Mesenchymal stem cell (in vitro differentiated cells and primary cell): Measurements from ENCODE around the gene TBX3. TPM values are rescaled to one million over a fixed set of nuclear protein-coding genes. Genes with fewer than 3 reads are reported as not detected.

ENCODE experiments used
- DNase-seq: peaks from one replicate; pipeline ENCODE4 v3.0.0-alpha.2; 2013
- H2AFZ ChIP-seq: one replicate; pipeline ENCODE4 v1.6.1; 2013; ENCODE audit warnings: low read depth, mild to moderate bottlenecking, control low read depth, inconsistent platforms, low read length, moderate library complexity
- H2AK5ac ChIP-seq: 2 replicates; pipeline ENCODE4 v1.6.1; 2013; ENCODE audit warnings: low read length, moderate library complexity, mild to moderate bottlenecking, inconsistent platforms; ENCODE audit not compliant: severe bottlenecking
- H2BK120ac ChIP-seq: one replicate; pipeline ENCODE4 v1.6.1; 2013; ENCODE audit warnings: low read depth, mild to moderate bottlenecking, inconsistent platforms, low read length, moderate library complexity
- H2BK12ac ChIP-seq, 2 experiments: one replicate each; pipeline ENCODE4 v1.6.1; 2013; ENCODE audit warnings: inconsistent platforms in 2 of 2, low read length in 2 of 2, mild to moderate bottlenecking in 2 of 2, moderate library complexity in 2 of 2, control low read depth in 1 of 2
- H2BK15ac ChIP-seq: one replicate; pipeline ENCODE4 v1.6.1; 2013; ENCODE audit warnings: mild to moderate bottlenecking, low read depth, inconsistent platforms; ENCODE audit not compliant: poor library complexity, severe bottlenecking
- H2BK5ac ChIP-seq: 2 replicates; pipeline ENCODE4 v1.6.1; 2013; ENCODE audit warnings: low read depth, mild to moderate bottlenecking, low read length, control low read depth, inconsistent platforms; ENCODE audit not compliant: poor library complexity, severe bottlenecking
- H3K14ac ChIP-seq, 2 experiments: one replicate each; pipeline ENCODE4 v1.6.1; 2013; ENCODE audit warnings: inconsistent platforms in 2 of 2, low read length in 2 of 2, control low read depth in 1 of 2, mild to moderate bottlenecking in 1 of 2, moderate library complexity in 1 of 2
- H3K18ac ChIP-seq, 2 experiments: one replicate each; pipeline ENCODE4 v1.6.1; 2013; ENCODE audit warnings: inconsistent platforms in 2 of 2, low read length in 2 of 2, control low read depth in 1 of 2, low read depth in 1 of 2, mild to moderate bottlenecking in 1 of 2
- H3K23ac ChIP-seq, 2 experiments: one replicate each; pipeline ENCODE4 v1.6.1; 2013; ENCODE audit warnings: inconsistent platforms in 2 of 2, low read length in 2 of 2, mild to moderate bottlenecking in 2 of 2, moderate library complexity in 2 of 2, control low read depth in 1 of 2
- H3K27ac ChIP-seq: 2 replicates; pipeline ENCODE4 v1.5.1; 2013; ENCODE audit warnings: mild to moderate bottlenecking, moderate library complexity, low read length, control low read depth, inconsistent platforms; ENCODE audit not compliant: poor library complexity, severe bottlenecking
- H3K27me3 ChIP-seq, 2 experiments: 2 replicates each; pipeline versions ENCODE4 v1.6.1 to v1.7.0; 2013; ENCODE audit warnings: low read length in 2 of 2, mild to moderate bottlenecking in 2 of 2, moderate library complexity in 2 of 2, control low read depth in 1 of 2, inconsistent platforms in 1 of 2; ENCODE audit not compliant: control insufficient read depth in 1 of 2, insufficient read depth in 1 of 2
- H3K36me3 ChIP-seq, 2 experiments: 2 replicates each; pipeline versions ENCODE4 v1.6.1 to v1.7.0; 2013; ENCODE audit warnings: low read length in 2 of 2, control low read depth in 1 of 2, inconsistent platforms in 1 of 2, low read depth in 1 of 2, mild to moderate bottlenecking in 1 of 2; ENCODE audit not compliant: insufficient read depth in 2 of 2, control insufficient read depth in 1 of 2
- H3K4ac ChIP-seq, 2 experiments: one replicate each; pipeline ENCODE4 v1.6.1; 2013; ENCODE audit warnings: inconsistent platforms in 2 of 2, low read length in 2 of 2, mild to moderate bottlenecking in 2 of 2, moderate library complexity in 2 of 2, control low read depth in 1 of 2, low read depth in 1 of 2
- H3K4me1 ChIP-seq: 2 replicates; pipeline ENCODE4 v1.6.1; 2013; ENCODE audit warnings: low read depth, low read length, control low read depth; ENCODE audit not compliant: control insufficient read depth, insufficient read depth
- H3K4me2 ChIP-seq: 2 replicates; pipeline ENCODE4 v1.6.1; 2013; ENCODE audit warnings: low read length, mild to moderate bottlenecking, inconsistent platforms; ENCODE audit not compliant: poor library complexity, severe bottlenecking
- H3K4me3 ChIP-seq, 2 experiments: 2 replicates each; pipeline versions ENCODE4 v1.5.1 to v1.7.0; 2013; ENCODE audit warnings: low read length in 2 of 2, mild to moderate bottlenecking in 2 of 2, control low read depth in 1 of 2, low read depth in 1 of 2; ENCODE audit not compliant: insufficient read depth in 1 of 2
- H3K79me1 ChIP-seq: replicated peaks from 2 replicates; pipeline ENCODE4 v1.6.1; 2013; ENCODE audit warnings: mild to moderate bottlenecking, control low read depth, low read length, inconsistent platforms; ENCODE audit not compliant: poor library complexity, severe bottlenecking
- H3K9ac ChIP-seq: 2 replicates; pipeline ENCODE4 v1.7.0; 2013; ENCODE audit warnings: mild to moderate bottlenecking, low read length, moderate library complexity
- H3K9me3 ChIP-seq: 2 replicates; pipeline ENCODE4 v1.7.0; 2013; ENCODE audit warnings: mild to moderate bottlenecking, low read length; ENCODE audit not compliant: control insufficient read depth
- H4K8ac ChIP-seq: one replicate; pipeline ENCODE4 v1.6.1; 2013; ENCODE audit warnings: inconsistent platforms, mild to moderate bottlenecking, low read length, moderate library complexity
- H4K91ac ChIP-seq: one replicate; pipeline ENCODE4 v1.6.1; 2013; ENCODE audit warnings: mild to moderate bottlenecking, low read length, inconsistent platforms
- small RNA-seq: library from polyadenylated mRNA; stranded (forward); fragments of <200 nt; extraction: miRNeasy Mini kit (QIAGEN cat#:217004); gene quantifications from one replicate; pipeline ENCODE3, GENCODE V24; 2013; ENCODE audit warnings: low read depth

Gene TBX3

DNA sequence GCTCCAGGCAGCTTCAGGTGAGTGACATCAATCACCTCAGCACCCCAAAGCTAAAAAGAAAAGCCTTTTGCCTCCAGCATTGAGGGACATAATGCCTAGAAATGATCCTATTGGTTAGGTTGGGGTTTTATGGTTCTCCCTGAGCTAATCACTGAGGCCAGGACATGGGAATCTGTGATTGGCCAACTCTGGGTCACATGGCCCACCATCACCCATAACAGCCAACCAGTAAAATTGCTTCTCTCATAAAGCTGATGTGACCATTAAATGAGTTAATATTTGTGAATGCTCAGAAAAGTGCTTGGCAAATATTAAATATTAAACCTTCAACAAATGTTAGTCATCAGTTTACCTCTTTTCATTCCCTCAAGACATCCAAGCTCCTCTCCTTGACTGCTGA is 60.2 kb downstream of the TBX3 start:
- no peak for DNase-seq
- H3K14ac ChIP-seq = no peak overlapping the region
- no peaks in the 10 kb centered on the region for H3K4me1 ChIP-seq
- no peak overlapping the region for H2BK5ac ChIP-seq
- H3K27me3 ChIP-seq = peaks cover 0 to 35% of the 10 kb centered on the region in 2 experiments
- H2BK12ac ChIP-seq = no peak overlapping the region
- no peak overlapping the region for H3K23ac ChIP-seq
- no peak overlapping the region for H3K4me2 ChIP-seq
- no peak overlapping the region for H2BK120ac ChIP-seq
- no peaks in the 10 kb centered on the region for H3K79me1 ChIP-seq
- no peaks in the 10 kb centered on the region for H3K36me3 ChIP-seq
- no peak overlapping the region for H2AK5ac ChIP-seq
- H4K8ac ChIP-seq = no peak overlapping the region
- no peak overlapping the region for H2BK15ac ChIP-seq
- H3K4ac ChIP-seq = no peak overlapping the region
- no peak overlapping the region for H3K9ac ChIP-seq
- no peak overlapping the region for H3K18ac ChIP-seq
- no peak overlapping the region for H2AFZ ChIP-seq
- H3K27ac ChIP-seq = no peak overlapping the region
- no peak overlapping the region for H3K4me3 ChIP-seq
- H3K9me3 ChIP-seq = no peaks in the 10 kb centered on the region
- H4K91ac ChIP-seq = no peak overlapping the region

Small RNA genes lying within 50 kb of the gene (small RNA-seq; reads per million reads assigned to genes)
- not detected for gene RF00019
